GM23248 (cell line): Measurements from ENCODE around the gene MMP3. TPM values are rescaled to one million over a fixed set of nuclear protein-coding genes. Genes with fewer than 3 reads are reported as not detected.

Source experiments
- DNase-seq: peaks from one replicate; pipeline ENCODE4 v3.0.0-alpha.2; 2015
- H2AFZ ChIP-seq: fragments of 200-600 bp; sonication (generic); 2 replicates; pipeline ENCODE4 v1.6.1; 2016; ENCODE audit warnings: antibody characterized with exemption
- H3F3A ChIP-seq: fragments of 200-600 bp; sonication (generic); 2 replicates; pipeline ENCODE4 v1.6.1; 2016; ENCODE audit warnings: mild to moderate bottlenecking, antibody characterized with exemption, mixed run types; ENCODE audit not compliant: insufficient read depth
- H3K27ac ChIP-seq: fragments of 200-600 bp; sonication (generic); 2 replicates; pipeline ENCODE4 v1.5.1; 2016; ENCODE audit warnings: mild to moderate bottlenecking
- H3K27me3 ChIP-seq: fragments of 200-600 bp; sonication (generic); replicated peaks from 2 replicates; pipeline ENCODE4 v1.6.1; 2016; ENCODE audit warnings: mild to moderate bottlenecking; ENCODE audit not compliant: insufficient read depth
- H3K36me3 ChIP-seq: fragments of 200-600 bp; sonication (generic); 2 replicates; pipeline ENCODE4 v1.6.1; 2016; ENCODE audit warnings: low read depth, mild to moderate bottlenecking
- H3K4me1 ChIP-seq: fragments of 200-600 bp; sonication (generic); 2 replicates; pipeline ENCODE4 v1.6.1; 2016; ENCODE audit warnings: mild to moderate bottlenecking; ENCODE audit not compliant: insufficient read depth
- H3K4me2 ChIP-seq: fragments of 200-600 bp; sonication (generic); one replicate; pipeline ENCODE4 v1.6.1; 2016; ENCODE audit warnings: mild to moderate bottlenecking; ENCODE audit not compliant: unreplicated experiment
- H3K4me3 ChIP-seq: fragments of 200-600 bp; sonication (generic); 2 replicates; pipeline ENCODE4 v1.5.1; 2016; ENCODE audit warnings: mild to moderate bottlenecking
- H3K79me2 ChIP-seq: fragments of 200-600 bp; sonication (generic); 2 replicates; pipeline ENCODE4 v1.6.1; 2016; ENCODE audit warnings: mild to moderate bottlenecking; ENCODE audit not compliant: insufficient read depth
- H3K9ac ChIP-seq: fragments of 200-600 bp; sonication (generic); 2 replicates; pipeline ENCODE4 v1.6.1; 2016; ENCODE audit warnings: mild to moderate bottlenecking
- H3K9me2 ChIP-seq: fragments of 200-600 bp; sonication (generic); 2 replicates; pipeline ENCODE4 v1.6.1; 2016; ENCODE audit warnings: mixed run types, mild to moderate bottlenecking, moderate library complexity; ENCODE audit not compliant: insufficient read depth
- H3K9me3 ChIP-seq: fragments of 200-600 bp; sonication (generic); one replicate; pipeline ENCODE4 v1.6.1; 2017; ENCODE audit warnings: low read depth
- H4K20me1 ChIP-seq: fragments of 200-600 bp; sonication (generic); 2 replicates; pipeline ENCODE4 v1.6.0; 2016; ENCODE audit not compliant: insufficient read depth
- EZH2 ChIP-seq: fragments of 200-600 bp; sonication (generic); IDR thresholded peaks from 2 replicates; pipeline ENCODE4 v1.6.1; 2018; ENCODE audit warnings: antibody characterized with exemption, mild to moderate bottlenecking; ENCODE audit not compliant: insufficient read depth, poor library complexity, severe bottlenecking
- EZH2phosphoT487 ChIP-seq: fragments of 200-600 bp; sonication (generic); IDR thresholded peaks from 2 replicates; pipeline ENCODE4 v1.6.1; 2018; ENCODE audit warnings: antibody characterized with exemption, moderate library complexity, mild to moderate bottlenecking, low read depth; ENCODE audit not compliant: insufficient read depth
- WGBS, 2 experiments: methylation state at CpG; one replicate each; pipeline ENCODE4 v1.1.6; 2015 to 2017; ENCODE audit warnings: low lambda C conversion rate in 2 of 2, low coverage in 1 of 2; ENCODE audit errors: missing lambda C conversion rate in 2 of 2; 5-methylcytosine and 5-hydroxymethylcytosine counted together
- in situ Hi-C: fragments of 300-500 bp; cut with MboI; formaldehyde crosslinking; loops from 2 replicates; pipeline ENCODE4 v1.15.0; 2020
- polyA plus RNA-seq: library from polyadenylated mRNA; unstranded; fragments of >200 nt; fragmentation: Nextera tagmentation; extraction: Ambion mirVana; gene quantifications from 2 replicates; pipeline ENCODE4 v1.2.1, GENCODE V29; 2016
- total RNA-seq: library from RNA; depleted of rRNA; stranded (reverse); fragments of >200 nt; shearing (Covaris generic); gene quantifications from 2 replicates; pipeline ENCODE4 v1.2.3, GENCODE V29; 2014

The MMP3 gene
- total and polyA plus RNA-seq, 2 experiments from 2014 or later, result 18.8 to 19.1 TPM

DNA sequence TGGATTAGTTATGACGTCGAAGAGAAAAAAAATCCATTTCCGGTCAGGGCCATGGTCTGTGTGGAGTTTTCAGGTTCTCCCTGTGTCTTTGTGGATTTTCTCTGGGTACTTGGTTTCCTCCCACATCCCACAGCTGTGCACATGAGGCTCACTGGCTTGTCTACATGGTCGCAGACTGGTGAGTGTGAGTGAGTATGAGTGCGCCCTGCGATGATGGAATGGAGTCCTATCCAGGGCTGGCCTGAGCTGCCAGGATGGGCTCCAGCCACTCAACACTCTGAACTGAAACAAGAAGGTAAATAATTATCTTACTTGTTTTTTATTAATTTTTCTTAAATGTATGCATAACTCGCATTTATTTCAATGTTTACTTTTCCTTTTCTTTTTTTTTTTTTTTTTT is 10.8 kb downstream of the MMP3 start:
- Histone ChIP-seq H3K27ac (no peak overlapping the region), H3K27me3 (no peaks in the 10 kb centered on the region), H3K36me3 (no peaks in the 10 kb centered on the region), H3K9me2 (no peaks in the 10 kb centered on the region), H3K79me2 (no peaks in the 10 kb centered on the region), H3K4me2 (no peak overlapping the region), H2AFZ (no peak overlapping the region), H3K4me1 (peaks cover 36% of the 10 kb centered on the region), H3F3A (peaks cover 28% of the 10 kb centered on the region), H3K4me3 (no peak overlapping the region), H3K9ac (no peak overlapping the region), H4K20me1 (no peaks in the 10 kb centered on the region), H3K9me3 (no peaks in the 10 kb centered on the region)
- in situ Hi-C loops, result no loop called here
- TF ChIP-seq EZH2phosphoT487, result no peak
- WGBS, 2 experiments, result 88 to 89% methylated on average over 7 of the region's 7 CpGs
- no peak for DNase-seq

DNA sequence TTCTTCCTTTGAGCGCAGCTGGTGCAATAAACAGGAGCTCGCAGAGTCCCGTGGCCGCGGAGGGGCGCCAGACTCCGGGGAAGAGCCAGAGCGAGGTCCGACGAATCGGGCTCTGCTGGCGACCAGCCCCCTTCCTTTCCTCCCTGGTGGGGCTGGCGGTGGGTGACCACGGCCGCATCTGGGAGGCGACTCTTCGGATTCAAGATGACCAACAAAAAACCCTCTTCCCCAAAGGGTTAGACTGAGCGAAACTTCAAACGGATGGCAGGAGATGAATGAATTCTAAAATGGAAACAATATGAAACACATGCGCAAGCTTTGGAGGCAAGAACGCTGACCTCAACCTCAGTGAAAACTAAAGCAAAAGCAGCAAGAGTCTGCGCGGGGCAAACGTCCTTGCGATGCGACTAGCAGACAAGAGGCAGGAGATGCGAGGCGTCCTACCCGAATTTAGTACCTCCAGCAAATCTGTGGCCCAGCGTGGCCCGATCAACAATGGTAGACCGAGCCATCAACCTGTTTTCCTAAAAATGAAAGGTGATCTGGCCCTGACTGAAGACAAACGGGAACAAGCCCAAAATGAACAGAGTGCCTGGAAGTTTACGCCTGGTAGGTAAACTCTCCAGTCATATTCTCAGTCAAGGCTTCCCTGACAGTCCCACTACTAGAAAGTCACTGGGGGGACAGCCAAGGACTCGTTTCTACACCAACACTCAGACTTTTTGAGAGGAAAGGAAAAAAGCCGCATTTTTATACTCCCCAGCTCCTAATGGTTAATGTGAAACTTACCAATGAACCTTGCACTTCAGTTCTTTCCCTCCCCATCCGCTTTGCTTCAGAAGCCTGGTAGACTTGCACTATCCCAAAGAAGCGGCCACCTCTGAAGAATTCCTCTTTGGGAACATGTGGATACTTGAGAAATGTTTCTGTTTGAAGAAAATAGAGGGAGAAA is 11.6 kb downstream of the MMP3 start:
- peaks cover 28% of the 10 kb centered on the region for H3K4me1 ChIP-seq
- no peaks in the 10 kb centered on the region for H3K36me3 ChIP-seq
- no peaks in the 10 kb centered on the region for H3K27me3 ChIP-seq
- H3K79me2 ChIP-seq, result no peaks in the 10 kb centered on the region
- no peak for TF ChIP-seq EZH2
- TF ChIP-seq EZH2phosphoT487, result no peak
- H3K9me2 ChIP-seq, result no peaks in the 10 kb centered on the region
- H3K4me2 ChIP-seq, result peak overlapping the region; percentile 70
- peak overlapping the region; percentile 84 for H2AFZ ChIP-seq
- peak overlapping the region; percentile 49 for H3K9ac ChIP-seq
- H3K4me3 ChIP-seq, result peak overlapping the region; percentile 71
- H4K20me1 ChIP-seq, result no peaks in the 10 kb centered on the region
- no peaks in the 10 kb centered on the region for H3K9me3 ChIP-seq
- DNase-seq, result peak; percentile 88
- WGBS, 2 experiments, result 15 to 18% methylated on average over 38 of the region's 38 CpGs
- in situ Hi-C loops, result no loop called here
- H3F3A ChIP-seq, result peaks cover 26% of the 10 kb centered on the region
- H3K27ac ChIP-seq, result no peak overlapping the region

DNA sequence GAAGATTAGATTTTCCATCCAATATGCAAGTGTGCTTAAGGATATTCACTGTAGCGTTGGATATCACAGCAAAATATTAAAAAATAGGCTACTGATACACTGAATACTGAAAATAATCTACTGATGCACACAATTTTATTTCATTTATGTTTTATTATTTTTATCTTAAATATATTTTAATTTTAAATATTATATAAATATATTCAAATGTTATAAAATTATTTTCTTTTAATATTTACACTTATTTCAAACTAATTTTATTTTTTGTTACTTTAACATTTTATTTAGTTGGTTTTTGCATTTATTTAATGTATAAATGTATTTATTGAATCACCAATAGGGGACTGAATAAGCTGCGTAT is 12.3 kb downstream of the MMP3 start:
- H4K20me1 ChIP-seq, result no peaks in the 10 kb centered on the region
- in situ Hi-C loops, result no loop called here

DNA sequence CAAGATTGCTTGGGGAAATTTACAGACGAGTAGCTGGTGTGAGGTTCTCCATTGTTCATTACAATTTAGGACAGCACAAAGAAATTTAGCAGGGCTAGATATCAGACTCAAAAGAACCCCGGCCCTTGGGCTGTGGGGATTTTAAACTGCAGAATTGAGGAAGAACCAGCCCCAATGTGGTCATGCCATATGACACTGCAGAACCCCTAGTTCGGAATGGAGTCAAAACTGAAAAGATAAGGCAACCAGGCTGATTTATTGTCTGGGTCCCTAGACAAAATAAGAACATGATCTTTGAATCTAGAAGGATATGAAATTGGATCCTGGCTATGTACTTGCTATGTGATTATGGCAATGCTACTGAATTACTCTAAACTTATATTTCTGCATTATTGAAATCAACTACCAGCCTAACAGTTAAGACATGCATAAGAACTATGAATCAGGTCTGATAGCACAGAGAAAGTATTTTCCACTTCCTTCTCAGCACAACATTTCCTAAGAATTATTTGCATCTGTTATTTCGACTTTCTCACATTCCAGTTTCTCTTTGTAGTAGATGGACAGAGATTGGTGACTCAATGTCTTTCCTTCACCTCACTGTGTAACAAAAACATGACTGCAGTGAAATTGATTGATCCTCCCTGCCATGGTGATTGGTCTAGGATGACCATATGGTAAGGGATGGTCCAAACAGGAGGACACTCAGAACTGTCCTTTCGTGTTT is 13.2 kb downstream of the MMP3 start:
- Histone ChIP-seq H3K79me2 (no peaks in the 10 kb centered on the region), H3K9me2 (no peaks in the 10 kb centered on the region), H3K4me3 (no peak overlapping the region), H3F3A (peaks cover 11% of the 10 kb centered on the region), H3K9ac (no peak overlapping the region), H2AFZ (no peak overlapping the region), H3K27me3 (no peaks in the 10 kb centered on the region), H3K36me3 (no peaks in the 10 kb centered on the region), H3K27ac (no peak overlapping the region), H3K9me3 (no peaks in the 10 kb centered on the region), H4K20me1 (no peaks in the 10 kb centered on the region), H3K4me1 (peaks cover 14% of the 10 kb centered on the region), H3K4me2 (peak overlapping the region; percentile 26)
- TF ChIP-seq EZH2, result no peak
- TF ChIP-seq EZH2phosphoT487, result no peak
- in situ Hi-C loops, result no loop called here
- 54 to 55% methylated on average over 5 of the region's 5 CpGs for WGBS, 2 experiments
- DNase-seq, result peak; percentile 65

More for the DNA sequence above, 12.3 kb downstream of the MMP3 start:
- no peaks in the 10 kb centered on the region for H3K36me3 ChIP-seq
- peak overlapping the region; percentile 71 for H3K4me3 ChIP-seq
- H2AFZ ChIP-seq, result peak overlapping the region; percentile 84; the same call in 1 of the 2 replicates
- H3K9me2 ChIP-seq, result no peaks in the 10 kb centered on the region
- H3K79me2 ChIP-seq, result no peaks in the 10 kb centered on the region
- peaks cover 20% of the 10 kb centered on the region for H3F3A ChIP-seq
- H3K27ac ChIP-seq, result no peak overlapping the region
- H3K9ac ChIP-seq, result peak overlapping the region; percentile 49; the same call in 1 of the 2 replicates
- H3K4me1 ChIP-seq, result peaks cover 21% of the 10 kb centered on the region
- DNase-seq, result no peak
- no peaks in the 10 kb centered on the region for H3K9me3 ChIP-seq
- WGBS, 2 experiments, result 25 to 34% methylated on average over 2 of the region's 2 CpGs
- H3K27me3 ChIP-seq, result no peaks in the 10 kb centered on the region
- TF ChIP-seq EZH2 (no peak), EZH2phosphoT487 (no peak)
- H3K4me2 ChIP-seq, result peak overlapping the region; percentile 70
